ENCODE results near the gene TBK1. TPM values are rescaled to one million over a fixed set of nuclear protein-coding genes. Genes with fewer than 3 reads are reported as not detected.

TBK1 gene
- total and polyA plus RNA-seq, 2 of the 13 experiments (the other 11 are each of a cell fraction or from before 2014, with no cell fraction given), result 10.3 to 25.2 TPM

DNA sequence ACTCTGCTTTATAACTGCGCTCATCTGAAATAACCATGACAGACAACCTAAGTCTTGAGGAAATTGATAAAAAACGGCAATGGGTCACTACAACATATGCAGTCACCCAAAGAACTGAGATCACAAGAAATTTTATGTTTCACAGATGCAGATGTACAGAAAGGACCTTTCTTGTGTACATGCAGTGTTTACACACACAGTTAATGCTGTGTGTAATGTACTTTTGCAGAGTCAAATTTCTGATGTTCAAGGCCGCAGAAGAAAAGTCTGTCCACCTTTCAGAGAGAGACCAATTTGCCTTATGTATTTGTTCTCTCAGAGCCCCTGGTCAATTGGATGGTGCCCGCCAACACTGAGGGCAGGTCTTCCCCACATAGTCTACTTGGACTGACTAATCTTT, 23.0 kb upstream of the TBK1 start (continued):
- TF ChIP-seq, protein P1, sequence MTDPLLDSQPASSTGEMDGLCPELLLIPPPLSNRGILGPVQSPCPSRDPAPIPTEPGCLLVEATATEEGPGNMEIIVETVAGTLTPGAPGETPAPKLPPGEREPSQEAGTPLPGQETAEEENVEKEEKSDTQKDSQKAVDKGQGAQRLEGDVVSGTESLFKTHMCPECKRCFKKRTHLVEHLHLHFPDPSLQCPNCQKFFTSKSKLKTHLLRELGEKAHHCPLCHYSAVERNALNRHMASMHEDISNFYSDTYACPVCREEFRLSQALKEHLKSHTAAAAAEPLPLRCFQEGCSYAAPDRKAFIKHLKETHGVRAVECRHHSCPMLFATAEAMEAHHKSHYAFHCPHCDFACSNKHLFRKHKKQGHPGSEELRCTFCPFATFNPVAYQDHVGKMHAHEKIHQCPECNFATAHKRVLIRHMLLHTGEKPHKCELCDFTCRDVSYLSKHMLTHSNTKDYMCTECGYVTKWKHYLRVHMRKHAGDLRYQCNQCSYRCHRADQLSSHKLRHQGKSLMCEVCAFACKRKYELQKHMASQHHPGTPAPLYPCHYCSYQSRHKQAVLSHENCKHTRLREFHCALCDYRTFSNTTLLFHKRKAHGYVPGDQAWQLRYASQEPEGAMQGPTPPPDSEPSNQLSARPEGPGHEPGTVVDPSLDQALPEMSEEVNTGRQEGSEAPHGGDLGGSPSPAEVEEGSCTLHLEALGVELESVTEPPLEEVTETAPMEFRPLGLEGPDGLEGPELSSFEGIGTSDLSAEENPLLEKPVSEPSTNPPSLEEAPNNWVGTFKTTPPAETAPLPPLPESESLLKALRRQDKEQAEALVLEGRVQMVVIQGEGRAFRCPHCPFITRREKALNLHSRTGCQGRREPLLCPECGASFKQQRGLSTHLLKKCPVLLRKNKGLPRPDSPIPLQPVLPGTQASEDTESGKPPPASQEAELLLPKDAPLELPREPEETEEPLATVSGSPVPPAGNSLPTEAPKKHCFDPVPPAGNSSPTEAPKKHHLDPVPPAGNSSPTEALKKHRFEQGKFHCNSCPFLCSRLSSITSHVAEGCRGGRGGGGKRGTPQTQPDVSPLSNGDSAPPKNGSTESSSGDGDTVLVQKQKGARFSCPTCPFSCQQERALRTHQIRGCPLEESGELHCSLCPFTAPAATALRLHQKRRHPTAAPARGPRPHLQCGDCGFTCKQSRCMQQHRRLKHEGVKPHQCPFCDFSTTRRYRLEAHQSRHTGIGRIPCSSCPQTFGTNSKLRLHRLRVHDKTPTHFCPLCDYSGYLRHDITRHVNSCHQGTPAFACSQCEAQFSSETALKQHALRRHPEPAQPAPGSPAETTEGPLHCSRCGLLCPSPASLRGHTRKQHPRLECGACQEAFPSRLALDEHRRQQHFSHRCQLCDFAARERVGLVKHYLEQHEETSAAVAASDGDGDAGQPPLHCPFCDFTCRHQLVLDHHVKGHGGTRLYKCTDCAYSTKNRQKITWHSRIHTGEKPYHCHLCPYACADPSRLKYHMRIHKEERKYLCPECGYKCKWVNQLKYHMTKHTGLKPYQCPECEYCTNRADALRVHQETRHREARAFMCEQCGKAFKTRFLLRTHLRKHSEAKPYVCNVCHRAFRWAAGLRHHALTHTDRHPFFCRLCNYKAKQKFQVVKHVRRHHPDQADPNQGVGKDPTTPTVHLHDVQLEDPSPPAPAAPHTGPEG (CRISPR knock-in tag; IDR thresholded peaks at IDR 0.05), result peak; percentile 78; the same call in 1 of the 2 replicates
- TF ChIP-seq FOXA1 (IDR thresholded peaks at IDR 0.05) (no peak), FOXA1 (CRISPR knock-in tag; IDR thresholded peaks at IDR 0.05) (peak; percentile 34; the same call in 1 of the 2 replicates), FOXP1 (IDR thresholded peaks at IDR 0.05) (no peak), FOXP1 (CRISPR knock-in tag; IDR thresholded peaks at IDR 0.05) (peak; percentile 68), ZNF232 (CRISPR knock-in tag; IDR thresholded peaks at IDR 0.05; ENCODE audit: borderline replicate concordance) (no peak), SALL1 (CRISPR knock-in tag; IDR thresholded peaks at IDR 0.05) (peak; percentile 20; the same call in 1 of the 2 replicates), FOXA3 (CRISPR knock-in tag; IDR thresholded peaks at IDR 0.05) (peak; percentile 77; the same call in 1 of the 2 replicates), GATAD2A (CRISPR knock-in tag; IDR thresholded peaks at IDR 0.05) (peak; percentile 35; the same call in 1 of the 2 replicates), SIX1 (CRISPR knock-in tag; IDR thresholded peaks at IDR 0.05; ENCODE audit: borderline replicate concordance) (peak; percentile 55; the same call in 1 of the 2 replicates), NCOR1 (IDR thresholded peaks at IDR 0.05; ENCODE audit: borderline replicate concordance, low read length) (no peak), SIX4 (CRISPR knock-in tag; IDR thresholded peaks at IDR 0.05) (peak; percentile 38; the same call in 1 of the 2 replicates)
- TF ChIP-seq, protein P2, sequence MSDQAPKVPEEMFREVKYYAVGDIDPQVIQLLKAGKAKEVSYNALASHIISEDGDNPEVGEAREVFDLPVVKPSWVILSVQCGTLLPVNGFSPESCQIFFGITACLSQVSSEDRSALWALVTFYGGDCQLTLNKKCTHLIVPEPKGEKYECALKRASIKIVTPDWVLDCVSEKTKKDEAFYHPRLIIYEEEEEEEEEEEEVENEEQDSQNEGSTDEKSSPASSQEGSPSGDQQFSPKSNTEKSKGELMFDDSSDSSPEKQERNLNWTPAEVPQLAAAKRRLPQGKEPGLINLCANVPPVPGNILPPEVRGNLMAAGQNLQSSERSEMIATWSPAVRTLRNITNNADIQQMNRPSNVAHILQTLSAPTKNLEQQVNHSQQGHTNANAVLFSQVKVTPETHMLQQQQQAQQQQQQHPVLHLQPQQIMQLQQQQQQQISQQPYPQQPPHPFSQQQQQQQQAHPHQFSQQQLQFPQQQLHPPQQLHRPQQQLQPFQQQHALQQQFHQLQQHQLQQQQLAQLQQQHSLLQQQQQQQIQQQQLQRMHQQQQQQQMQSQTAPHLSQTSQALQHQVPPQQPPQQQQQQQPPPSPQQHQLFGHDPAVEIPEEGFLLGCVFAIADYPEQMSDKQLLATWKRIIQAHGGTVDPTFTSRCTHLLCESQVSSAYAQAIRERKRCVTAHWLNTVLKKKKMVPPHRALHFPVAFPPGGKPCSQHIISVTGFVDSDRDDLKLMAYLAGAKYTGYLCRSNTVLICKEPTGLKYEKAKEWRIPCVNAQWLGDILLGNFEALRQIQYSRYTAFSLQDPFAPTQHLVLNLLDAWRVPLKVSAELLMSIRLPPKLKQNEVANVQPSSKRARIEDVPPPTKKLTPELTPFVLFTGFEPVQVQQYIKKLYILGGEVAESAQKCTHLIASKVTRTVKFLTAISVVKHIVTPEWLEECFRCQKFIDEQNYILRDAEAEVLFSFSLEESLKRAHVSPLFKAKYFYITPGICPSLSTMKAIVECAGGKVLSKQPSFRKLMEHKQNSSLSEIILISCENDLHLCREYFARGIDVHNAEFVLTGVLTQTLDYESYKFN (CRISPR knock-in tag; conservative IDR thresholded peaks at IDR 0.05), result peak; percentile 25; the same call in 1 of the 2 replicates
- TF ChIP-seq, protein P3, sequence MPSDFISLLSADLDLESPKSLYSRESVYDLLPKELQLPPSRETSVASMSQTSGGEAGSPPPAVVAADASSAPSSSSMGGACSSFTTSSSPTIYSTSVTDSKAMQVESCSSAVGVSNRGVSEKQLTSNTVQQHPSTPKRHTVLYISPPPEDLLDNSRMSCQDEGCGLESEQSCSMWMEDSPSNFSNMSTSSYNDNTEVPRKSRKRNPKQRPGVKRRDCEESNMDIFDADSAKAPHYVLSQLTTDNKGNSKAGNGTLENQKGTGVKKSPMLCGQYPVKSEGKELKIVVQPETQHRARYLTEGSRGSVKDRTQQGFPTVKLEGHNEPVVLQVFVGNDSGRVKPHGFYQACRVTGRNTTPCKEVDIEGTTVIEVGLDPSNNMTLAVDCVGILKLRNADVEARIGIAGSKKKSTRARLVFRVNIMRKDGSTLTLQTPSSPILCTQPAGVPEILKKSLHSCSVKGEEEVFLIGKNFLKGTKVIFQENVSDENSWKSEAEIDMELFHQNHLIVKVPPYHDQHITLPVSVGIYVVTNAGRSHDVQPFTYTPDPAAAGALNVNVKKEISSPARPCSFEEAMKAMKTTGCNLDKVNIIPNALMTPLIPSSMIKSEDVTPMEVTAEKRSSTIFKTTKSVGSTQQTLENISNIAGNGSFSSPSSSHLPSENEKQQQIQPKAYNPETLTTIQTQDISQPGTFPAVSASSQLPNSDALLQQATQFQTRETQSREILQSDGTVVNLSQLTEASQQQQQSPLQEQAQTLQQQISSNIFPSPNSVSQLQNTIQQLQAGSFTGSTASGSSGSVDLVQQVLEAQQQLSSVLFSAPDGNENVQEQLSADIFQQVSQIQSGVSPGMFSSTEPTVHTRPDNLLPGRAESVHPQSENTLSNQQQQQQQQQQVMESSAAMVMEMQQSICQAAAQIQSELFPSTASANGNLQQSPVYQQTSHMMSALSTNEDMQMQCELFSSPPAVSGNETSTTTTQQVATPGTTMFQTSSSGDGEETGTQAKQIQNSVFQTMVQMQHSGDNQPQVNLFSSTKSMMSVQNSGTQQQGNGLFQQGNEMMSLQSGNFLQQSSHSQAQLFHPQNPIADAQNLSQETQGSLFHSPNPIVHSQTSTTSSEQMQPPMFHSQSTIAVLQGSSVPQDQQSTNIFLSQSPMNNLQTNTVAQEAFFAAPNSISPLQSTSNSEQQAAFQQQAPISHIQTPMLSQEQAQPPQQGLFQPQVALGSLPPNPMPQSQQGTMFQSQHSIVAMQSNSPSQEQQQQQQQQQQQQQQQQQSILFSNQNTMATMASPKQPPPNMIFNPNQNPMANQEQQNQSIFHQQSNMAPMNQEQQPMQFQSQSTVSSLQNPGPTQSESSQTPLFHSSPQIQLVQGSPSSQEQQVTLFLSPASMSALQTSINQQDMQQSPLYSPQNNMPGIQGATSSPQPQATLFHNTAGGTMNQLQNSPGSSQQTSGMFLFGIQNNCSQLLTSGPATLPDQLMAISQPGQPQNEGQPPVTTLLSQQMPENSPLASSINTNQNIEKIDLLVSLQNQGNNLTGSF (CRISPR knock-in tag; IDR thresholded peaks at IDR 0.05), result no peak
